Measurements from ENCODE around the gene RRP9. TPM values are rescaled to one million over a fixed set of nuclear protein-coding genes. Genes with fewer than 3 reads are reported as not detected.

RRP9 gene
- total RNA-seq, 1 donor from 2014 or later, result 10.5 TPM

DNA sequence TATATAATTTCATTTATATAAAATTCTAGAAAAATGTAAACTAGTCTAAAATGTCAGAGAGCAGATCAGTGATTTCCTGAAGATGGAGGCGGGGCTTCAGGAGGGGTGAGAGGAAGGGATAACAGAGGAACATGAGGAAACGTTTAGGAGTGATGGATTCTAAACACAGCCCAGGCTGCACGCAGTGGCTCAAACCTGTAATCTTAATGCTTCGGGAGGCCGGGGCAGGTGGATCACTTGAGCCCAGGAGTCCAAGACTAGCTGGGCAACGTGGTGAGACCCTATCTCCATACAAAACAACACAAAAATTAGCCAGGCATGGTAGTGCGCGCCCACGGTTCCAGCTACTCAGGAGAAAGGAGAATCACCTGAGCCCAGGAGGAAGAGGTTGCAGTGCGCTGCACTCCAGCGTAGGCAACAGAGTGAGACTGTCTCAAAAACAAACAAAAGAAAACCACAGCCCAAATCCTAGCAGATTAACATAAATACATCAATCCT is 20.6 kb downstream of the RRP9 start:
- Mint-ChIP-seq H3K4me1 (no peaks in the 10 kb centered on the region), H3K9me3 (no peaks in the 10 kb centered on the region), H3K27ac (no peak overlapping the region), H3K4me3 (no peak overlapping the region), H3K36me3 (no peaks in the 10 kb centered on the region), H3K27me3 (ENCODE audit: insufficient read depth, low read depth) (no peaks in the 10 kb centered on the region)
- Histone ChIP-seq H3K4me1 (peaks cover 11% of the 10 kb centered on the region), H4K20me1 (ENCODE audit: low read depth) (no peaks in the 10 kb centered on the region), H2AFZ (replicated peaks) (no peak overlapping the region), H3K27ac (no peak overlapping the region), H3K4me3 (no peak overlapping the region), H3K36me3 (no peaks in the 10 kb centered on the region), H3F3A (ENCODE audit: low read depth) (no peaks in the 10 kb centered on the region), H3K9ac (no peak overlapping the region), H3K79me2 (ENCODE audit: low read depth) (no peaks in the 10 kb centered on the region), H3K27me3 (no peaks in the 10 kb centered on the region), H3K4me2 (no peak overlapping the region), H3K9me3 (ENCODE audit: low read depth) (no peaks in the 10 kb centered on the region)
- TF ChIP-seq CTCF (IDR thresholded peaks at IDR 0.05) (no peak), EZH2 (IDR thresholded peaks at IDR 0.05) (no peak), EZH2phosphoT487 (IDR thresholded peaks at IDR 0.05) (no peak)
- no peak for DNase-seq (ENCODE audit: low spot score)

GRCh38 chr3:51916418-51916817 is 25.3 kb downstream of the RRP9 start:
- TF ChIP-seq EZH2 (IDR thresholded peaks at IDR 0.05) (no peak), CTCF (IDR thresholded peaks at IDR 0.05) (no peak), EZH2phosphoT487 (IDR thresholded peaks at IDR 0.05) (no peak)
- H3K4me3 Mint-ChIP-seq, result no peak overlapping the region
- H4K20me1 ChIP-seq (ENCODE audit: low read depth), result no peaks in the 10 kb centered on the region
- H3F3A ChIP-seq (ENCODE audit: low read depth), result no peaks in the 10 kb centered on the region
- H3K27me3 ChIP-seq, result no peaks in the 10 kb centered on the region
- no peak overlapping the region for H3K4me3 ChIP-seq
- no peaks in the 10 kb centered on the region for H3K9me3 ChIP-seq (ENCODE audit: low read depth)
- H2AFZ ChIP-seq (replicated peaks), result no peak overlapping the region
- no peak for DNase-seq (ENCODE audit: low spot score)
- H3K27ac Mint-ChIP-seq, result no peak overlapping the region
- H3K27ac ChIP-seq, result no peak overlapping the region
- no peaks in the 10 kb centered on the region for H3K36me3 ChIP-seq
- no peaks in the 10 kb centered on the region for H3K36me3 Mint-ChIP-seq
- H3K4me2 ChIP-seq, result no peak overlapping the region
- peaks cover 4% of the 10 kb centered on the region for H3K27me3 Mint-ChIP-seq (ENCODE audit: insufficient read depth, low read depth)
- H3K9ac ChIP-seq, result no peak overlapping the region
- no peaks in the 10 kb centered on the region for H3K4me1 Mint-ChIP-seq
- H3K9me3 Mint-ChIP-seq, result no peaks in the 10 kb centered on the region
- H3K4me1 ChIP-seq, result peaks cover 11% of the 10 kb centered on the region
- H3K79me2 ChIP-seq (ENCODE audit: low read depth), result no peaks in the 10 kb centered on the region

GRCh38 chr3:51908026-51908425 is 33.7 kb downstream of the RRP9 start:
- Histone ChIP-seq H3F3A (ENCODE audit: low read depth) (no peaks in the 10 kb centered on the region), H3K4me1 (no peaks in the 10 kb centered on the region), H3K4me3 (no peak overlapping the region), H3K9me3 (ENCODE audit: low read depth) (no peaks in the 10 kb centered on the region), H3K4me2 (no peak overlapping the region), H4K20me1 (ENCODE audit: low read depth) (no peaks in the 10 kb centered on the region), H3K27ac (no peak overlapping the region), H3K27me3 (no peaks in the 10 kb centered on the region), H3K36me3 (no peaks in the 10 kb centered on the region), H3K9ac (no peak overlapping the region), H2AFZ (replicated peaks) (no peak overlapping the region), H3K79me2 (ENCODE audit: low read depth) (no peaks in the 10 kb centered on the region)
- H3K4me1 Mint-ChIP-seq, result no peaks in the 10 kb centered on the region
- no peak for TF ChIP-seq EZH2phosphoT487 (IDR thresholded peaks at IDR 0.05)
- no peak for TF ChIP-seq CTCF (IDR thresholded peaks at IDR 0.05)
- no peak for TF ChIP-seq EZH2 (IDR thresholded peaks at IDR 0.05)
- peaks cover 3% of the 10 kb centered on the region for H3K36me3 Mint-ChIP-seq
- no peak overlapping the region for H3K4me3 Mint-ChIP-seq
- H3K9me3 Mint-ChIP-seq, result peaks cover 32% of the 10 kb centered on the region
- peaks cover 15% of the 10 kb centered on the region for H3K27me3 Mint-ChIP-seq (ENCODE audit: insufficient read depth, low read depth)
- no peak overlapping the region for H3K27ac Mint-ChIP-seq
- no peak for DNase-seq (ENCODE audit: low spot score)

All from neural progenitor cell (in vitro differentiated cells).